ENCODE data around the gene NDUFAF4. TPM values are rescaled to one million over a fixed set of nuclear protein-coding genes. Genes with fewer than 3 reads are reported as not detected.

The NDUFAF4 gene
- total RNA-seq, 1 experiment from 2014 or later, result 44.1 TPM

DNA sequence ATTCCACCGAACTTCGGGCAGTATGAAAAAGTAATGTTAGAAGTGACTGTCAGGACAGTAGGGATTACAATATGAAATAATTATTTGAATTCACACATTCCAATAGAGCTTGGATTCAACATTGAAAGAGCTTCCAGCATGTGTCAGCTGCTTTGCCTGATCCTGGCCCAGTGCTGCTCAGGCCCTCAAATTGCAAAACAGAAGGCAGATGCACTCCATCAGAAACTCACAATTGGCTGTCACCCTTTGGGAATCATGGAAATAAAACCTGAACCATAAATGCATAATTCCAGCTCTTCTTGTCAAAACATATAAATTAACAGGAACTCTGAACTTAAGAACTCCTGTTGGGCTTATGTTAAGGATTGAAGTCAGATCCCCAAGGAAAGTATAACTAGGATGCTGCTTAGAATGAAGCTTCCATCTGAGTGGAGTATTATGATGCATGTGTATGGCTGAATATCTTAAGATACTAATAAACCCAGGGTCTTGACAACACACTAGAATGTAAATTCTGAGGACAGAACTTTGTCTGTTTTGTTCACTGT, 1.8 kb upstream of the NDUFAF4 start:
- H3K9me3 ChIP-seq, result no peaks in the 10 kb centered on the region
- no peak for DNase-seq
- peaks cover 6% of the 10 kb centered on the region for H3K36me3 Mint-ChIP-seq (ENCODE audit: insufficient read depth, unreplicated experiment)
- H3K4me1 ChIP-seq, result peaks cover 6% of the 10 kb centered on the region; the same call in 1 of the 2 replicates
- ChIA-PET CTCF (interaction anchor here (1.0 to 1.5 kb wide), 2 partner anchors 156 to 160 kb away, joined by 3 to 5 read pairs; no protein-coding TSS in a partner anchor), POLR2A (no interaction called here)
- no peak overlapping the region for H3K27ac Mint-ChIP-seq (ENCODE audit: unreplicated experiment)
- no peak overlapping the region for H3K4me3 ChIP-seq (ENCODE audit: low read depth, low read length)
- no TSS peak for BruUV-seq (replicated peaks)
- no peaks in the 10 kb centered on the region for H3K9me3 Mint-ChIP-seq (ENCODE audit: unreplicated experiment)
- H3K27me3 Mint-ChIP-seq (ENCODE audit: insufficient read depth, unreplicated experiment), result no peaks in the 10 kb centered on the region
- TF ChIP-seq, protein P1, sequence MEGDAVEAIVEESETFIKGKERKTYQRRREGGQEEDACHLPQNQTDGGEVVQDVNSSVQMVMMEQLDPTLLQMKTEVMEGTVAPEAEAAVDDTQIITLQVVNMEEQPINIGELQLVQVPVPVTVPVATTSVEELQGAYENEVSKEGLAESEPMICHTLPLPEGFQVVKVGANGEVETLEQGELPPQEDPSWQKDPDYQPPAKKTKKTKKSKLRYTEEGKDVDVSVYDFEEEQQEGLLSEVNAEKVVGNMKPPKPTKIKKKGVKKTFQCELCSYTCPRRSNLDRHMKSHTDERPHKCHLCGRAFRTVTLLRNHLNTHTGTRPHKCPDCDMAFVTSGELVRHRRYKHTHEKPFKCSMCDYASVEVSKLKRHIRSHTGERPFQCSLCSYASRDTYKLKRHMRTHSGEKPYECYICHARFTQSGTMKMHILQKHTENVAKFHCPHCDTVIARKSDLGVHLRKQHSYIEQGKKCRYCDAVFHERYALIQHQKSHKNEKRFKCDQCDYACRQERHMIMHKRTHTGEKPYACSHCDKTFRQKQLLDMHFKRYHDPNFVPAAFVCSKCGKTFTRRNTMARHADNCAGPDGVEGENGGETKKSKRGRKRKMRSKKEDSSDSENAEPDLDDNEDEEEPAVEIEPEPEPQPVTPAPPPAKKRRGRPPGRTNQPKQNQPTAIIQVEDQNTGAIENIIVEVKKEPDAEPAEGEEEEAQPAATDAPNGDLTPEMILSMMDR (IDR thresholded peaks at IDR 0.05; ENCODE audit: insufficient read depth in 1 of 2, low read depth in 1 of 2, low read length in 1 of 2, severe bottlenecking in 1 of 2, unreplicated experiment in 1 of 2), result no peak
- H3K4me3 Mint-ChIP-seq (ENCODE audit: unreplicated experiment), result no peak overlapping the region
- peaks cover 8% of the 10 kb centered on the region for H3K4me1 Mint-ChIP-seq (ENCODE audit: low read depth, unreplicated experiment)
- H3K36me3 ChIP-seq (ENCODE audit: control insufficient read depth, insufficient read depth, low read length), result no peaks in the 10 kb centered on the region
- no peaks in the 10 kb centered on the region for H3K27me3 ChIP-seq (replicated peaks; ENCODE audit: control insufficient read depth, insufficient read depth, low read length)
- intact Hi-C loops (cut with micrococcal nuclease; ENCODE audit: unreplicated experiment), result loop anchor here (1.0 to 5.0 kb wide), 5 partner anchors 155 to 507 kb away; partner anchors contain the start of gene UFL1

DNA sequence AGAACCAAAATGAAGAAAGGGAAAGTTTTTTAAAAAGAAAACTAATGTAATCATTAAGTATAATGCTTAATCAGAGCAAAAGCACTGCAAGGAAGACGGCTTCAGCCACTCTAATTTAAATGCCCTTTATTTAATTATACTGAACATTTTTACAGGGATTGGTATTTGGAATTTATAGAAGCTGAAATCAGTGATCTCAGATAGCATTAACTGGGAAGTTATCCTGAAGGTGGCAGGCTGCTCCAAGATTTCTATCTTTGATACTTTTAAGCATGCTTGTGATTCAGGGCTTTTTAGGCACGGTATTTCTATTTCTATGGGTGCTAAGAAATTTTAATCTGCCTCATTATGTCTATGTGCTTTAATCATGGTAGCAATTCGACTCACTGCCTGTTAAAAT, 1.3 kb upstream of the NDUFAF4 start:
- Histone ChIP-seq H3K4me1 (peaks cover 6% of the 10 kb centered on the region; the same call in 1 of the 2 replicates), H3K4me3 (ENCODE audit: low read depth, low read length) (no peak overlapping the region), H3K36me3 (ENCODE audit: control insufficient read depth, insufficient read depth, low read length) (no peaks in the 10 kb centered on the region), H3K9me3 (no peaks in the 10 kb centered on the region), H3K27me3 (replicated peaks; ENCODE audit: control insufficient read depth, insufficient read depth, low read length) (no peaks in the 10 kb centered on the region)
- TF ChIP-seq, protein P1 (IDR thresholded peaks at IDR 0.05; ENCODE audit: insufficient read depth in 1 of 2, low read depth in 1 of 2, low read length in 1 of 2, severe bottlenecking in 1 of 2, unreplicated experiment in 1 of 2), result peak; percentile 20 to 25
- Mint-ChIP-seq H3K27me3 (ENCODE audit: insufficient read depth, unreplicated experiment) (no peaks in the 10 kb centered on the region), H3K9me3 (ENCODE audit: unreplicated experiment) (no peaks in the 10 kb centered on the region), H3K36me3 (ENCODE audit: insufficient read depth, unreplicated experiment) (peaks cover 6% of the 10 kb centered on the region), H3K27ac (ENCODE audit: unreplicated experiment) (no peak overlapping the region), H3K4me1 (ENCODE audit: low read depth, unreplicated experiment) (peaks cover 8% of the 10 kb centered on the region), H3K4me3 (ENCODE audit: unreplicated experiment) (no peak overlapping the region)
- BruUV-seq (replicated peaks), result no TSS peak
- no peak for DNase-seq
- intact Hi-C loops (cut with micrococcal nuclease; ENCODE audit: unreplicated experiment), result loop anchor here (1.0 to 5.0 kb wide), 5 partner anchors 155 to 507 kb away; partner anchors contain the start of gene UFL1
- ChIA-PET CTCF (interaction anchor here (1.5 kb wide), 2 partner anchors 157 to 160 kb away, joined by 5 read pairs; no protein-coding TSS in a partner anchor), POLR2A (no interaction called here)

DNA sequence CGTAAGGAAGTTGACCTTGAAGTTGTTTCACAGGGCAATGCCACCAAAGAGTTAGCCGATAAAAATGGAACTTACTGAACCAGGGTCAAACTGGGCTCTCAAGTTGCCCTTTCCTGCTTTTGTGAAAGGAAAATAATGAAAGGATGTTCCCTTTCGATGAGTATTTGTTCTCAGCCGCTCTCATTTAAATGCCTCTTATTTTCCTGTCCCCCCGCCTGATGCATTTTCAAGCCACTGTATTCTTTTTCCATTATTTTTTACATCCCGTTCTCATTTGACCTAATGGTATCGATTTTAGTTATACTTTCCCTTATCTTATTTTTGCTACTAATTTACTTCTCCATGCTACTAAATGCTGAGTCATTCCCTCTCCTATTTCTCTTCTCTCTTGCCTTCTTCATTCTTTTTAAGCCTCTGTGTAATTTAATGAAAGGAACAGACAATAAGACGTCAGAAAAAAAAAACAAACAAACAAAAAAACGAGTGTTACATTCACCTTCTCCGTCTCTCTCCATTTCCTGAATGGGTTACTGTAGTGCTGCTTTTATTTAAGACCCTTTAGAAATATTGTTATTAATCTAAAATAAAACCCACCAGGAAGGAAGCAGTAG, 655 bp upstream of the NDUFAF4 start:
- Histone ChIP-seq H3K4me1 (peaks cover 6% of the 10 kb centered on the region; the same call in 1 of the 2 replicates), H3K36me3 (ENCODE audit: control insufficient read depth, insufficient read depth, low read length) (no peaks in the 10 kb centered on the region), H3K9me3 (no peaks in the 10 kb centered on the region), H3K27me3 (replicated peaks; ENCODE audit: control insufficient read depth, insufficient read depth, low read length) (no peaks in the 10 kb centered on the region), H3K4me3 (ENCODE audit: low read depth, low read length) (peak overlapping the region; percentile 93)
- no peak for DNase-seq
- TSS peak; percentile 97 for BruUV-seq (replicated peaks)
- Mint-ChIP-seq H3K27ac (ENCODE audit: unreplicated experiment) (peak overlapping the region; percentile 67), H3K27me3 (ENCODE audit: insufficient read depth, unreplicated experiment) (no peaks in the 10 kb centered on the region), H3K4me3 (ENCODE audit: unreplicated experiment) (peak overlapping the region; percentile 75), H3K9me3 (ENCODE audit: unreplicated experiment) (no peaks in the 10 kb centered on the region), H3K36me3 (ENCODE audit: insufficient read depth, unreplicated experiment) (peaks cover 6% of the 10 kb centered on the region), H3K4me1 (ENCODE audit: low read depth, unreplicated experiment) (peaks cover 8% of the 10 kb centered on the region)
- TF ChIP-seq, protein P1 (IDR thresholded peaks at IDR 0.05; ENCODE audit: insufficient read depth in 1 of 2, low read depth in 1 of 2, low read length in 1 of 2, severe bottlenecking in 1 of 2, unreplicated experiment in 1 of 2), result no peak
- POLR2A ChIA-PET, result interaction anchor here (0.6 kb wide), 1 partner anchor 13 kb away, joined by 5 read pairs; no protein-coding TSS in a partner anchor
- CTCF ChIA-PET, result interaction anchor here (0.6 to 1.5 kb wide), 3 partner anchors 157 to 271 kb away, joined by 4 to 5 read pairs (median 5); no protein-coding TSS in a partner anchor
- intact Hi-C loops (cut with micrococcal nuclease; ENCODE audit: unreplicated experiment), result loop anchor here (5.0 kb wide), 3 partner anchors 376 to 506 kb away; partner anchors contain the start of gene UFL1
